ENCODE measurements around the gene FLRT1. TPM values are rescaled to one million over a fixed set of nuclear protein-coding genes. Genes with fewer than 3 reads are reported as not detected.

FLRT1 gene
- total RNA-seq, 1 experiment from 2014 or later: 0.31 TPM

- Histone ChIP-seq H2BK12ac (ENCODE audit: insufficient read length, low read depth, low read length) (no peak overlapping the region), H3K14ac (ENCODE audit: insufficient read depth, low read length) (no peak overlapping the region), H3K27me3 (ENCODE audit: insufficient read depth, low read length) (no peaks in the 10 kb centered on the region; the same call in 1 of the 2 replicates), H3K79me1 (ENCODE audit: insufficient read depth, low read depth, low read length, poor library complexity, severe bottlenecking) (no peaks in the 10 kb centered on the region), H4K8ac (replicated peaks; ENCODE audit: insufficient read length, low read depth, low read length) (no peak overlapping the region), H2BK15ac (ENCODE audit: low read depth, low read length) (no peak overlapping the region), H3K18ac (ENCODE audit: insufficient read length, low read depth, low read length) (no peak overlapping the region), H4K91ac (ENCODE audit: insufficient read length, low read depth, low read length) (no peak overlapping the region), H2BK120ac (ENCODE audit: low read depth, low read length, poor library complexity, severe bottlenecking) (no peak overlapping the region), H3K4ac (ENCODE audit: low read depth, low read length) (no peak overlapping the region), H4K5ac (ENCODE audit: insufficient read length, low read depth, low read length) (no peak overlapping the region), H3K56ac (ENCODE audit: insufficient read length, low read depth, low read length) (no peak overlapping the region), H3T11ph (ENCODE audit: low read length) (no peak overlapping the region), H2AFZ (ENCODE audit: low read length) (no peak overlapping the region), H2AK5ac (ENCODE audit: insufficient read length, low read length) (no peak overlapping the region), H4K20me1 (ENCODE audit: control insufficient read depth, insufficient read depth, insufficient read length) (no peaks in the 10 kb centered on the region), H3K23me2 (ENCODE audit: insufficient read length, low read depth, low read length, poor library complexity, severe bottlenecking) (no peaks in the 10 kb centered on the region), H3K9ac (ENCODE audit: extremely low read depth, insufficient read length, low read length) (no peak overlapping the region), H3K79me2 (ENCODE audit: insufficient read depth, low read length) (no peaks in the 10 kb centered on the region), H3K27ac (ENCODE audit: insufficient read length, low read depth, low read length) (no peak overlapping the region), H3K4me2 (ENCODE audit: insufficient read depth, insufficient read length, low read length) (no peak overlapping the region), H2BK5ac (ENCODE audit: insufficient read length, low read length) (no peak overlapping the region), H3K23ac (ENCODE audit: insufficient read length, low read depth, low read length) (no peak overlapping the region), H3K9me3 (ENCODE audit: control insufficient read depth, low read depth, low read length) (no peaks in the 10 kb centered on the region), H3K4me1 (ENCODE audit: insufficient read depth, low read length) (no peaks in the 10 kb centered on the region), H2BK20ac (ENCODE audit: low read depth, low read length, poor library complexity, severe bottlenecking) (no peak overlapping the region)
- H3K27me3 Mint-ChIP-seq (ENCODE audit: low read depth): peaks cover 57% of the 10 kb centered on the region
- WGBS (ENCODE audit: extremely low coverage, insufficient read length, low lambda C conversion rate): no CpG with 5 or more reads among the region's 27 CpGs
- no peaks in the 10 kb centered on the region for H3K9me3 Mint-ChIP-seq
- H3K27ac Mint-ChIP-seq: no peak overlapping the region
- peaks cover 4 to 16% of the 10 kb centered on the region in 2 experiments for H3K4me1 Mint-ChIP-seq
- no peak for TF ChIP-seq CTCF (conservative IDR thresholded peaks at IDR 0.05)
- no peak overlapping the region for H3K4me3 Mint-ChIP-seq
- H3K36me3 Mint-ChIP-seq (ENCODE audit: insufficient read depth in 1 of 3, low read depth in 3 of 3): no peaks in the 10 kb centered on the region
- DNase-seq: no peak
Observed at GRCh38 chr11:64084951-64085710, 49.4 kb downstream of the FLRT1 start.

Other genes with a start within 250 kb of the FLRT1 start
- gene SPINDOC, start 222.5 kb upstream of the FLRT1 start, total RNA-seq (2021): 121 TPM in 2 replicates
- gene MARK2, start 196.8 kb upstream of the FLRT1 start, total RNA-seq (2021): 45.7 and 49.6 TPM in 2 replicates
- gene RCOR2, start 118.8 kb upstream of the FLRT1 start, total RNA-seq (2021): 117 and 118 TPM in 2 replicates
- 43.9 and 44.4 TPM in 2 replicates for gene NAA40, start 96.9 kb upstream of the FLRT1 start, total RNA-seq (2021)
- gene COX8A, start 61.3 kb upstream of the FLRT1 start, total RNA-seq (2021): 402 and 429 TPM in 2 replicates
- 114 TPM in 2 replicates for gene OTUB1, start 49.5 kb upstream of the FLRT1 start, total RNA-seq (2021)
- 18.3 and 21.2 TPM in 2 replicates for gene MACROD1, start 130.2 kb downstream of the FLRT1 start, total RNA-seq (2021)
- gene STIP1, start 150.2 kb downstream of the FLRT1 start, total RNA-seq (2021): 331 and 338 TPM in 2 replicates
- 6.6 and 10.6 TPM in 2 replicates for gene FERMT3, start 170.8 kb downstream of the FLRT1 start, total RNA-seq (2021)
- 31.5 and 33.6 TPM in 2 replicates for gene TRPT1, start 190.3 kb downstream of the FLRT1 start, total RNA-seq (2021)
- 39.6 and 45.8 TPM in 2 replicates for gene NUDT22, start 190.3 kb downstream of the FLRT1 start, total RNA-seq (2021)
- gene DNAJC4, start 194.6 kb downstream of the FLRT1 start, total RNA-seq (2021): 21.0 and 24.2 TPM in 2 replicates
- 57.1 and 57.7 TPM in 2 replicates for gene VEGFB, start 198.7 kb downstream of the FLRT1 start, total RNA-seq (2021)
- gene FKBP2, start 205.2 kb downstream of the FLRT1 start, total RNA-seq (2021): 36.5 and 41.0 TPM in 2 replicates
- gene PPP1R14B, start 211.0 kb downstream of the FLRT1 start, total RNA-seq (2021): 358 and 363 TPM in 2 replicates
- gene PLCB3, start 215.6 kb downstream of the FLRT1 start, total RNA-seq (2021): 79.3 and 80.2 TPM in 2 replicates
- 23.3 and 25.0 TPM in 2 replicates for gene BAD, start 248.7 kb downstream of the FLRT1 start, total RNA-seq (2021)
- gene GPR137, start 249.9 kb downstream of the FLRT1 start, total RNA-seq (2021): 39.6 and 49.7 TPM in 2 replicates

Measured in H9 (cell line).